HG02798 (cell line): ENCODE measurements around the gene GP1BA.

Source experiments
- ATAC-seq: cut with Tn5 transposase; IDR thresholded peaks from one replicate; pipeline ENCODE4 v1.9.1; 2021; ENCODE audit warnings: mild to moderate bottlenecking; ENCODE audit not compliant: unreplicated experiment, poor library complexity

The GP1BA gene

DNA sequence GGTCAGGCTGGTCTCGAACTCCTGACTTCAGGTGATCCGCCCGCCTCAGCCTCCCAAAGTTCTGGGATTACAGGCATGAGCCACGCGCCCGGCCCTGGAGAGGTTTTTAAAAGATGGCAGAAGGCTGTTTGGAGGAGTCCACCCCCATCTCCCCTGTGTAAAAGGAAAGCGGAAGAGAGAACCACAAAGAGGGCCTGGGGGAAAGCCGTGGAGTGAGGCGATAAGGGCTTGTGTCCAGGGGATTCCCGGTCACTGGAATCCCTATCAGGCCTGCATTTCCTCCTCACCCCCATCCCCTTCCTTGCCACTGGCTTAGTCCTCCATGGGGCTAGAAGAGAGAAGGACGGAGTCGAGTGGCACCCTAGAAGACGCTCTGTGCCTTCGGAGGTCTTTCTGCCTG is at the start of gene GP1BA:
TSS of gene GP1BA (plus strand) at position 315 of the 400 bp plus-strand sequence. CDS start 328 bp downstream, outside the sequence.
- ATAC-seq, result no peak

DNA sequence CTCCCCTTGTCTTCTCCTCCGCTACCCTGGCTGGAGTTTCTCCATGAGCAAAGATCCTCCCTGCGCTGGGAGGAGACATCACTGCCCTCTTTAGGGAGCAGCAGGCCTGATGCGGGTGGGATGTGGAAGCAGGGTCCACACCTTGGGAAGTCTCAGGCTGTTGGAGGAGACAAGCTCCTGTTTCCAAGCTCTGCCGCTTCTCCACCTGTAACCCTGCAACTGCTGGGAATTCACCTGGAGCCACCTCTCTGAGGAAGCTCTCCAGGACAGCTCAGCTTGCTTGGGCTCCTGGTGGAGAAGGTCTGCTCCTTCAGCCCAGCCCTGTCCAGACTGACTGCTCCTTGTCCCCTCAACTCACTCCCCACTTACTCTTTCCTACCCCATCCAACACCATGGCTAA is 47.6 kb upstream of the GP1BA start:
- ATAC-seq, result no peak

DNA sequence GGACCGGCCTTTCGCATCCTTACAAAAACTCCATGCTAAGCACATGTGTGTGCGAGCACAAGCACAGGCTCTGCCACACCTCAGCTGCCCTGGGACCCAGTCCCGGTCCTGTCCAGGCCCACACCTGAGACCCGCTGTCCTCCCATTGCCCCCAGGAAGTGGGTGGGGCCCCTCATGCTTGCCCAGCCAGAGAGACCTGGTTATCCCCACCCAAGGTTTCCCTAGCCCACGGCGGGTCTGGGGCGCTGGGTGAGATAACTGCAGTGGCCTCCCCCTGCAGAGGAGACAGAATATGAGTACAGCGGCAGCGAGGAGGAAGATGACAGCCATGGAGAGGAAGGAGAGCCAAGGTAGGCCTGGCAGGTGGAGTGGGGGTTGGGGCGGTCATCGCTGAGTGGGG is 45.2 kb upstream of the GP1BA start:
- no peak for ATAC-seq

DNA sequence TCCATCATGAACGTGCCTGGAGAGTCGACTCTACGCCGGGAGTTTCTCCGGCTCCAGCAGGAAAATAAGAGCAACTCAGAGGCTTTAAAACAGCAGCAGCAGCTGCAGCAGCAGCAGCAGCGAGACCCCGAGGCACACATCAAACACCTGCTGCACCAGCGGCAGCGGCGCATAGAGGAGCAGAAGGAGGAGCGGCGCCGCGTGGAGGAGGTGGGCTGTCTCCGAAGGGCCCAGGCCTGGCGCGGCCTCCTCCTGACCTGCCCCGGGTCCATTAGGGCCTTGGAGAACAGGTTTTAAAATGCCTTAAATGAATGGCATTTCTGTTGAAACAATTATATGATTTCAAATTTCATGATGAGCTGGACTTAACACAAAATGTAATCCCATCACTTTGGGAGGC is 44.5 kb upstream of the GP1BA start:
- ATAC-seq, result no peak

DNA sequence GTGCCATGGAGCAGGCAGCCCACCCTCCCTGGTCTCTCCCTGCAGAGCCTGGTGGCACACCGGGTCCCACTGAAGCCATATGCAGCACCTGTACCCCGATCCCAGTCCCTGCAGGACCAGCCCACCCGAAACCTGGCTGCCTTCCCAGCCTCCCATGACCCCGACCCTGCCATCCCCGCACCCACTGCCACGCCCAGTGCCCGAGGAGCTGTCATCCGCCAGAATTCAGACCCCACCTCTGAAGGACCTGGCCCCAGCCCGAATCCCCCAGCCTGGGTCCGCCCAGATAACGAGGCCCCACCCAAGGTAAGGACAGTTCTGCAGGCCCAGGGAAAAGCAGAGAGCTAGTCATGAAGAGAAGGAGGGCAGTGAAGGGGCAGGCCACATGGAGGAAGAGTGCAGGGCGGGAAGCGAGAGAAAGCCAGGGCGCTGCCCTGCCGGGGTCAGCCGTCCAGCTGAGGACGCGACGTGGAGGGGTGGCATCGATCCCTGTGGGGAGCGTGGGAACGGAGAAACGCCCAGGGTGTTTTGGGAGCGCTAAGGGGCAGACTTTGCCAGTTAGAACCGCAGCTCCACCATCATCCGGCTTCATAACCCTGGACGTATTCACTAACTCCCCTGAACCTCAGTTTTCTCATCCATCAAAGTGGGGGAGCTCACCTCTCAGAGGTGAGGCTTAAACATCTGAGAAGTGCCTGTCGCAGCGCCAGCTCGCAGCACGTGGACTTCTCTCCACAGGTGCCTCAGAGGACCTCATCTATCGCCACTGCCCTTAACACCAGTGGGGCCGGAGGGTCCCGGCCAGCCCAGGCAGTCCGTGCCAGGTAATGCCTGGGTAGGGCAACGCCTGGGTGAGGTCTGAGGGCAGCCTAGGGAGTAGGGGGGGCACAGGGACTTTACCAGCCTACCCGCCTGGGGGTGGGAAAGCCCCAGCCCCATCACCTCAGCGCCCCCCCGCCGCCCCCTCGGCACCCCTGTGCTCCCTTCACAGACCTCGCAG is 40.4 kb upstream of the GP1BA start:
- no peak for ATAC-seq

DNA sequence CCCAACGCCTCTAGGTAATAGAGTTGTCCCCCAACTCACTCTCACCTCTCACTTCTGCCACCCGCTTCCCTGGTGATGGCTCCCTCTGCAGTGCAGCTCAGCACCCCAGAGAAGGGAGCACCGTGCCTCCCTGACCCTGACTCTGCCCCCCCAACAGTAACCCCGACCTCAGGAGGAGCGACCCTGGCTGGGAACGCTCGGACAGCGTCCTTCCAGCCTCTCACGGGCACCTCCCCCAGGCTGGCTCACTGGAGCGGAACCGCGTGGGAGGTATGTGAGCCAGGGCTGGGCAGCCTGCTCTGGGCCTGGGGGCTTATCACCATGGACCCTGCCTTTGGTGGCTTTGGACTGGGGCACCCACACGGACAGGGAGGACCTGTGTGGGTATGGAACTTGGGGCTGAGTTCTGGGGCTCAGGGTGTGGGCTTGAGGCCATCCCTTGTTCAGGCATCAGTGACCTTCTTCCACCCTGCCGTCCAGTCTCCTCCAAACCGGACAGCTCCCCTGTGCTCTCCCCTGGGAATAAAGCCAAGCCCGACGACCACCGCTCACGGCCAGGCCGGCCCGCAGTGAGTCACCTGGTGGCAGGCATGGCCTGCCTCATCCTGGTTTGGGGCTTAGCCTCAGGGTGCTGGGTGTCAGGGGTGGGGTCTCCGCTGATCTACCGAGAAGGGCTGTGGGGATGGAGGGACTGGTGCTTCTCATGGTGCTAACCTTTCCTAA is 39.4 kb upstream of the GP1BA start:
- no peak for ATAC-seq

DNA sequence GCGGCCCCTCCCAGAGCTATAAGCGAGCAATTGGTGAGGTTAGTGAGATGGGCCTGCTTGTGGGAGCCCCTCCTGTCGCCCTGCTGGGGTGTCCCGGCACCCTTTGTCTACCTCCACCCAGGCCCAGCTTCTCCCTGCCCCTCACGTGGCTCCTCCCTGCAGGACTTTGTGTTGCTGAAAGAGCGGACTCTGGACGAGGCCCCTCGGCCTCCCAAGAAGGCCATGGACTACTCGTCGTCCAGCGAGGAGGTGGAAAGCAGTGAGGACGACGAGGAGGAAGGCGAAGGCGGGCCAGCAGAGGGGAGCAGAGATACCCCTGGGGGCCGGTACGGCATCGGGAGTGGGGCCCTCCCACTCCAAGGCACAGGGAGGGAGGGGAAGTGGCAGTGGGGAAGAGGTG is 38.8 kb upstream of the GP1BA start:
- no peak for ATAC-seq

DNA sequence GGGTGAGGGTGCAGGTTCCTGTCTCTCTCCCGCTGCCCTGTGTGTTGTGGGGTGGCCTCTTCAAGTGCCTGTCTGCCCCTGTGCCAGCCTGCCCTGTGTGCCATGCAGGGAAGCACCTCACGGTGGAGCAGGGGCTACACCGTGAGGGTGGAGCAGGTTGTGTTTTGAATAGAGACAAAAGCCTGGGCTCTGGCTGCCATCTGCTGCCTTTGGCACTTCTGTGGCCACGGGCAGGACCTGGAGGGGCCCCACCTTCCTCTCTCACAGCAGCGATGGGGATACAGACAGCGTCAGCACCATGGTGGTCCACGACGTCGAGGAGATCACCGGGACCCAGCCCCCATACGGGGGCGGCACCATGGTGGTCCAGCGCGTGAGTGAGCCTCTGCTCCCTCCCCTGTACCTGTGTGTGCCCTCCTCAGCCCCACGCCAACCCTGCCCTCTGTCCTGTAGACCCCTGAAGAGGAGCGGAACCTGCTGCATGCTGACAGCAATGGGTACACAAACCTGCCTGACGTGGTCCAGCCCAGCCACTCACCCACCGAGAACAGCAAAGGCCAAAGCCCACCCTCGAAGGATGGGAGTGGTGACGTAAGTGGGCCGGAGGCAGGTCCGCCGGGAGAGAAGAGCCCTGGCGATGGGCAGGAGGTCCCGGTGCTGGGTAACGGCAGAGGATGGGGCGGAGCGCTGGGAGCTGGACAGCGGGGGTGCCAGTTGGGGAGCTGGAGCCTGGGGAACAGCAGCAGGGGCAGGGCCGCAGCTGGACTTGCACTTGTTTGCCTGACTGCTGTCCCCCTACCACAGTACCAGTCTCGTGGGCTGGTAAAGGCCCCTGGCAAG is 38.1 kb upstream of the GP1BA start:
- ATAC-seq, result no peak

DNA sequence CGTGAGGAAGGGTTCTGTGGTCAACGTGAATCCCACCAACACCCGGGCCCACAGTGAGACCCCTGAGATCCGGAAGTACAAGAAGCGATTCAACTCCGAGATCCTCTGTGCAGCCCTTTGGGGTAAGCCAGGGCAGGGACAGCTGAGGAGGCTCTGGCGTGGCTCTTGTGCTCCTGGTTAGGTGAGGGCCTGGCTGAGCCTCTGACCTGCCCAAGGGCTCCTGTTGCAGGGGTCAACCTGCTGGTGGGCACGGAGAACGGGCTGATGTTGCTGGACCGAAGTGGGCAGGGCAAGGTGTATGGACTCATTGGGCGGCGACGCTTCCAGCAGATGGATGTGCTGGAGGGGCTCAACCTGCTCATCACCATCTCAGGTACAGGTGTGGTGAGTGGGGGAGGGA is 37.0 kb upstream of the GP1BA start:
- no peak for ATAC-seq

DNA sequence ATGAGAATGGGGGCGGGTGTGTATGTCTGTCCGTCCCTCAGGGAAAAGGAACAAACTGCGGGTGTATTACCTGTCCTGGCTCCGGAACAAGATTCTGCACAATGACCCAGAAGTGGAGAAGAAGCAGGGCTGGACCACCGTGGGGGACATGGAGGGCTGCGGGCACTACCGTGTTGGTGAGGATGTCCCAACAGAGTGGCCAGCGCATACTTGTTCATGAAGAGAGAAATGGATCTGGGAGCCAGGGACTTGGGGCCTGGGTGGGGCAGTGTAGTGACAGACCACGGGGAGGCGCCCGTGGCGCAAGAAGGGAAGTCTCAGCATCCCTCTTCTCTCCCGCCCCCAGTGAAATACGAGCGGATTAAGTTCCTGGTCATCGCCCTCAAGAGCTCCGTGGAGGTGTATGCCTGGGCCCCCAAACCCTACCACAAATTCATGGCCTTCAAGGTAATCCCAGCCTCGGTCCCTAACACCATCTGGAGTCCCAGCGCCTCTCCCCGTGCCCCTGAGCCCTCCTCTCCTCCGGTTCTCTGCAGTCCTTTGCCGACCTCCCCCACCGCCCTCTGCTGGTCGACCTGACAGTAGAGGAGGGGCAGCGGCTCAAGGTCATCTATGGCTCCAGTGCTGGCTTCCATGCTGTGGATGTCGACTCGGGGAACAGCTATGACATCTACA is 36.3 kb upstream of the GP1BA start:
- no peak for ATAC-seq

DNA sequence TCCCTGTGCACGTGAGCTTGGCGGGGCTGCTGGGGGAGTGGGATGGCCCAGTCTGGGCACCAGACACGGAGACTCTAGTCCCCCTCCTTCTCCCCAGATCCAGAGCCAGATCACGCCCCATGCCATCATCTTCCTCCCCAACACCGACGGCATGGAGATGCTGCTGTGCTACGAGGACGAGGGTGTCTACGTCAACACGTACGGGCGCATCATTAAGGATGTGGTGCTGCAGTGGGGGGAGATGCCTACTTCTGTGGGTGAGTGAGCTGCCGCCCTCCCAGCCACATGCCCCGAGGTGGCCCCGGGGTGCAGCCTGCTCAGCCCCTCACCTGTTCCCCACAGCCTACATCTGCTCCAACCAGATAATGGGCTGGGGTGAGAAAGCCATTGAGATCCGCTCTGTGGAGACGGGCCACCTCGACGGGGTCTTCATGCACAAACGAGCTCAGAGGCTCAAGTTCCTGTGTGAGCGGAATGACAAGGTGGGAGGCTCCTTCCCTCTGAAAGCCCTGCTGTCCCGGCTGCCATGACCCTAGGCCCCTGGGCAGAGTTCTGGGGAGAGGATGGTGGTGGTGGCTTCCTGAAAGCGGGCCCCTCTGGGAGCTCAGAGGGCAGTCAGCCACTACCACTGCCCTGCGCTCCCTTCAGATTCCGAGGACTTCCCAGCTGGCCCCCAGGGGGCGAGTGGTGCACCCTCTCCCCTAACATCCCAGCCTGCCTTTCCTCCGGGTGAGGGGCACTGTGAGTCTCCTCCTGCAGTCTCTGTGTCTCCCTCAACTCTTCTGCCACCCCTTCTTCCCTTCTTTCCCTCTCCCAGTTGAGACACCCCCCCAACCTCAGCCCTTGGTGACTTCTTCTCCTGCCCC is 35.5 kb upstream of the GP1BA start:
- no peak for ATAC-seq

DNA sequence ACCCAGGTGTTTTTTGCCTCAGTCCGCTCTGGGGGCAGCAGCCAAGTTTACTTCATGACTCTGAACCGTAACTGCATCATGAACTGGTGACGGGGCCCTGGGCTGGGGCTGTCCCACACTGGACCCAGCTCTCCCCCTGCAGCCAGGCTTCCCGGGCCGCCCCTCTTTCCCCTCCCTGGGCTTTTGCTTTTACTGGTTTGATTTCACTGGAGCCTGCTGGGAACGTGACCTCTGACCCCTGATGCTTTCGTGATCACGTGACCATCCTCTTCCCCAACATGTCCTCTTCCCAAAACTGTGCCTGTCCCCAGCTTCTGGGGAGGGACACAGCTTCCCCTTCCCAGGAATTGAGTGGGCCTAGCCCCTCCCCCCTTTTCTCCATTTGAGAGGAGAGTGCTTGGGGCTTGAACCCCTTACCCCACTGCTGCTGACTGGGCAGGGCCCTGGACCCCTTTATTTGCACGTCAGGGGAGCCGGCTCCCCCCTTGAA is 34.8 kb upstream of the GP1BA start:
- ATAC-seq, result no peak

DNA sequence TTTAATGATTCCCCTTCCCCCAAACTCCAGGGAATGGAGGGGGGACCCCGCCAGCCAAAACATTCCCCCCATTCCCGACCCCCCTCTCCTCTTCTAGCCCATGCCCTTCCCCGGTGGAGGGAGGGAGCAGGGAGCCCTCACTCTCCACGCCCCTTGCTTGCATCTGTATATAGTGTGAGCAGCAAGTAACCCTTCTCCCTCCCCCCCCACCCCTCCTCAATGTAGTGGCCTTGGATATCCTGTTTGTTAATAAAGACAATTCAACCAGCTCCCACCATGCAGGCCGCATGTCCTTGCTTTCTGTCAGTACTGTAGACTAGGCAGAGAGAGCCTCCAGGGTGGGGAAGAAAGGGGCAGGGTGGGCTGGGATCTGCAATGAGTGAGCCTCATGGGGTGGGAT is 34.3 kb upstream of the GP1BA start:
- ATAC-seq, result no peak

DNA sequence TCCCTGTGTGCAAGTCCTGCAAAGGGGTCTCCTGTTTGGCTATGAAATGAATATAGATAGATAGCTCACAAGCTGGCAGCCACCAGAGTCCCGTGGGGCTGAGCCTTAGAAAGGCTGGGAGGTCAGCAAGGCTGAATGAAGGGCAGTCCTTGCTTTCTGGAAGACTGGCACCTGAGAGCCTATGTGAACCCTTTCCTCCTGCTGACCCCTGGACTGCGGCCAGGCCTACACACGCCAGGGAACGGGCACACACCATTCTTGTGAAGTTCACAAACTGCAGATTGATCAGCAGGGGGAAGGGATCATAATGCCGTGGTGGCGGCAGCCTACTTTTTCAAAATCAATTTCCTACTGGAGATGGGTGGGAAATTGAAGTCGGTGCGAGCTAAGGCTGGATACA is 33.7 kb upstream of the GP1BA start:
- ATAC-seq, result no peak

DNA sequence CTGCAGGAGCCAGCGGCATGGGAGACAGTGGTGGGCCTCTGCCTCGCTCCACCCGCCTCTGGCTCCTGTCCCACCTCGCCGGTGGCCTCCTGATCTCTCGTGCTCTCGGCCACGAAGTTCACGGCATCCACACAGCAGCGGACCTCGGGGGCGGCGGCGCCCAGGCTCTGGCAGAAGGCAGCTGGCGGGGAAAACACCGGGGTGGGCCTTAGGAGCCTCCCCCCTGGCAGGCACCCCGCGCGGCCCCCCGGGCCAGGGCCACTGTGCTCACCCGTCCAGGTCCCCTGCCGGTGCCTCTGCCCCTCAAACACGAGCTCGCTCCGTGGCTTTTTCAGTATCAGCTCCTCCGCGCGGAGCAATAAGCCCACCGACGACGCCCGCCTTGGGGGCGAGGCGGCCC is 33.1 kb upstream of the GP1BA start:
- no peak for ATAC-seq

DNA sequence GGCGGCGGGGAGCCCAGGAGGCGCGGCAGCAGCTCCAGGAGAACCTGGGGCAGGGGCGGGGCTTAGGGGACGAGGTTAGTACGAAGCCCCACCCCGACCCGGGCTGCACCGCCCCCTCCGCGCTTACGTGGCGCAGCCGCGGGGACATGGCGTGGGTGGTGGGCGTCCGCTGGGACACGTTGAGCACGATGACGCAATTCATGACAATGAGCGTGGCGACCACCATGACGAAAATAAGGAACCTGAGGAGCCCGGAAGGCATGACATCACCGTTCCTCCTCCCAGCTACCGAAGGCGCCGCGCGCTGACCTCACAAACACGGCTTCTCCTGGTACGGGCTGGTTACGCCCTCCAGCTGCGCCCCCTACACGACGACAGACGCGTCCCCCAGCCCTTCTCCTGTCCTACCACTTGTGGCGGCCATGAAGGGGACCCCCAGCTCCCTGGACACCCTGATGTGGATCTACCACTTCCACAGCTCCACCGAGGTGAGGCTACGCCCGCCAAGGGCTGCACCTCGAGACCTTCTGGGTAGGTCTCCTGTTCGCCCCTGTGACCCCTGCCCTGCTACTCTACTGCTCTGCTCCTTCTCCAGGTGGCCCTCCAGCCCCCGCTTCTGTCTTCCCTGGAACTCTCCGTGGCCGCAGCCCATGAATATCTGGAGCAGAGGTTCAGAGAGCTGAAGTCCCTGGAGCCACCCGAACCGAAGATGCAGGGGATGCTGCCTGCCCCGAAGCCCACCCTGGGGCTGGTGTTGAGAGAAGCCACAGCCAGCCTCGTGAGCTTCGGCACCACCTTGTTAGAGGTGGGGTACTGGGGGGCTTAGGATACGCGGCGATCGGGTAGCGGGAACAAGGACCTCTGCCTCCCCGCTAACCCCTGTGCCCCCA is 32.5 kb upstream of the GP1BA start, which contains the start of gene C17orf107:
TSS of gene C17orf107 (plus strand) at position 196 of the 890 bp plus-strand sequence. CDS start at position 423, 227 bp downstream.
- peak; percentile 73 for ATAC-seq

DNA sequence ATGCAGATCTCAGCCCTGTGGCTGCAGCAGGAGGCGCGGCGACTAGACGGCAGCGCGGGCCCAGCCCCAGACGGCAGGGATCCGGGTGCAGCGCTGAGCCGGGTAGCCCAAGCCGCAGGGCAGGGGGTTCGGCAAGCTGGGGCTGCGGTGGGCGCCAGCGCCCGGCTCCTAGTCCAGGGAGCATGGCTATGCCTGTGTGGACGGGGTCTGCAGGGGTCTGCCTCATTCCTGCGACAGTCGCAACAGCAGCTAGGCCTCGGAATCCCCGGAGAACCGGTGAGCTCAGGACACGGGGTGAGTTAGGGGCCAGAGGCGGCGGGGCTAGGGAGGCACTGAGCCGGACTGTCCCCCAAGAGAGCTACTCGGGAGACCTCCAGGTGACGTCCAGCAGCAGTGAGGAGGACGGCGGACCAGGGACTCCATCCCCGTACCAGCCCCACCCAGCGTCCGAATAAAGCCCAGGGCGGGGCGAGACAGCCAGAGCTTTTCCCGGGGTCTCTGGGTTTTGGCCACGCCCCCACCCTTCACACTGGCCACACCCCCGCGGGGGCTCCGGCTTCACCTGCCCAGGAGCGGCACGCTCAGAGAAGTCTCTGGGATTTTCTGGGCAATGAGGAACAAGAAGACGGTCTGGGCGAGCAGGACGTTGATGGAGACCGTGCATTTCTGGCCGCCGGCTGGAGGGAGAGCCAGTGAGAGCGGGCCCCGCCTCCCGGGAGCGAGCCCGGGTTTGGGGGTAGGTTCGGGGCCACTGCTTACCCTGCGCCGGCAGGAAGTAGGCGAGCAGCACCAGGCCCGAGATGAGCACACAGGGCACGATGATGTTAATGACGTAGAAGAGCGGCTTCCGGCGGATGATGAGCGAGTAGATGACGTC is 31.6 kb upstream of the GP1BA start:
- ATAC-seq, result no peak
